ENCODE data around the gene PDE3A. TPM values are rescaled to one million over a fixed set of nuclear protein-coding genes. Genes with fewer than 3 reads are reported as not detected.
"Not testable (repeated sequence)": the region's sequence is repeated elsewhere in the genome, so short reads cannot be mapped to it uniquely, and the experiment has no call there.

PDE3A gene
- total RNA-seq, 2 experiments from 2014 or later: not detected

- Mint-ChIP-seq H3K4me3 (no peak overlapping the region), H3K27ac (no peak overlapping the region), H3K4me1 (no peaks in the 10 kb centered on the region), H3K27me3 (peaks cover 7% of the 10 kb centered on the region), H3K9me3 (ENCODE audit: low read depth) (no peaks in the 10 kb centered on the region), H3K36me3 (ENCODE audit: low read depth) (no peaks in the 10 kb centered on the region)
- POLR2A ChIA-PET: no interaction called here
- CTCF ChIA-PET: interaction anchor here (0.6 kb wide), 1 partner anchor 627 kb away, joined by 3 read pairs; no protein-coding TSS in a partner anchor
- intact Hi-C loops (cut with DNase I, micrococcal nuclease): loop anchor here in 1 of 2 experiments (5.0 kb wide), 1 partner anchor 640 kb away; no protein-coding TSS in a partner anchor
- DNase-seq: no peak
- no peak for ATAC-seq
These were observed 8.6 kb downstream of the PDE3A start for GRCh38 chr12:20376984-20377383.

DNA sequence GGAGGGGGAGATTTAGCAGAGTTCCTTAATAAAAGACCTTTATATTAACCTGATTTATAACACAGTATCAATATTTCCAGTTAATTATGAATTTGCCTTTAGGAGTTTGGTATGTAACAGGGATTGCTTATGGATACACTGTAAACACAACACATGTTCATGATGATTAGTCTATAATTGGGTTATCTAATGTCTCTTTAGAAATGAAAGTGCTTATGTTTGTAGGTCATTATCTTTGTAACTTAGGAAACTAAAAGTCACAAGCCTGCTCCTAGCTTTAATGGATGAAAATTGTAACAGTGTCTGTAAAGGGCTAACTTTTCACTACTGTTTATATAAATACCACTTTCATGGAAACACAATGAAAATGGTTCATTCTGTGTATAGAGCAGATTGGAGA lies 9.4 kb downstream of the PDE3A start:
- POLR2A ChIA-PET: no interaction called here
- DNase-seq: no peak
- H3K4me3 Mint-ChIP-seq: no peak overlapping the region
- no peak overlapping the region for H3K27ac Mint-ChIP-seq
- CTCF ChIA-PET: no interaction called here
- ATAC-seq: no peak
- H3K4me1 Mint-ChIP-seq: no peaks in the 10 kb centered on the region
- H3K36me3 Mint-ChIP-seq (ENCODE audit: low read depth): no peaks in the 10 kb centered on the region
- intact Hi-C loops (cut with DNase I, micrococcal nuclease): loop anchor here in 1 of 2 experiments (5.0 kb wide), 1 partner anchor 640 kb away; no protein-coding TSS in a partner anchor
- H3K9me3 Mint-ChIP-seq (ENCODE audit: low read depth): no peaks in the 10 kb centered on the region
- peaks cover 4% of the 10 kb centered on the region for H3K27me3 Mint-ChIP-seq

- intact Hi-C loops (cut with DNase I, micrococcal nuclease): no loop called here
- CTCF ChIA-PET: no interaction called here
- H3K27ac Mint-ChIP-seq: no peak overlapping the region
These were observed 13.8 kb downstream of the PDE3A start for GRCh38 chr12:20382117-20382516.

GRCh38 chr12:20383612-20384011 lies 15.3 kb downstream of the PDE3A start:
- H3K27ac Mint-ChIP-seq: no peak overlapping the region
- POLR2A ChIA-PET: no interaction called here

More at GRCh38 chr12:20382117-20382516, 13.8 kb downstream of the PDE3A start:
- Mint-ChIP-seq H3K9me3 (ENCODE audit: low read depth) (peaks cover 3% of the 10 kb centered on the region), H3K36me3 (ENCODE audit: low read depth) (no peaks in the 10 kb centered on the region), H3K4me1 (no peaks in the 10 kb centered on the region), H3K27me3 (no peaks in the 10 kb centered on the region), H3K4me3 (no peak overlapping the region)
- DNase-seq: no peak
- POLR2A ChIA-PET: no interaction called here
- ATAC-seq: no peak

GRCh38 chr12:20384836-20385235 lies 16.5 kb downstream of the PDE3A start:
- intact Hi-C loops (cut with DNase I, micrococcal nuclease); DNase-seq; H3K27me3 Mint-ChIP-seq; POLR2A ChIA-PET; H3K36me3 Mint-ChIP-seq (ENCODE audit: low read depth); ATAC-seq; H3K9me3 Mint-ChIP-seq (ENCODE audit: low read depth); CTCF ChIA-PET; H3K4me3 Mint-ChIP-seq; H3K4me1 Mint-ChIP-seq; H3K27ac Mint-ChIP-seq: not testable (repeated sequence)

More at GRCh38 chr12:20383612-20384011, 15.3 kb downstream of the PDE3A start:
- Mint-ChIP-seq H3K27me3 (no peaks in the 10 kb centered on the region), H3K4me1 (no peaks in the 10 kb centered on the region), H3K9me3 (ENCODE audit: low read depth) (peaks cover 3% of the 10 kb centered on the region), H3K36me3 (ENCODE audit: low read depth) (no peaks in the 10 kb centered on the region), H3K4me3 (no peak overlapping the region)
- CTCF ChIA-PET: no interaction called here
- intact Hi-C loops (cut with DNase I, micrococcal nuclease): no loop called here
- no peak for DNase-seq
- no peak for ATAC-seq

- no peak for DNase-seq
- H3K27ac Mint-ChIP-seq: no peak overlapping the region
- no peak overlapping the region for H3K4me3 Mint-ChIP-seq
- intact Hi-C loops (cut with DNase I, micrococcal nuclease): no loop called here
- ChIA-PET POLR2A (no interaction called here), CTCF (no interaction called here)
- no peaks in the 10 kb centered on the region for H3K36me3 Mint-ChIP-seq (ENCODE audit: low read depth)
- no peaks in the 10 kb centered on the region for H3K27me3 Mint-ChIP-seq
- H3K9me3 Mint-ChIP-seq (ENCODE audit: low read depth): no peaks in the 10 kb centered on the region
- ATAC-seq: no peak
- no peaks in the 10 kb centered on the region for H3K4me1 Mint-ChIP-seq
These were observed 22.5 kb downstream of the PDE3A start for GRCh38 chr12:20390846-20391245.

DNA sequence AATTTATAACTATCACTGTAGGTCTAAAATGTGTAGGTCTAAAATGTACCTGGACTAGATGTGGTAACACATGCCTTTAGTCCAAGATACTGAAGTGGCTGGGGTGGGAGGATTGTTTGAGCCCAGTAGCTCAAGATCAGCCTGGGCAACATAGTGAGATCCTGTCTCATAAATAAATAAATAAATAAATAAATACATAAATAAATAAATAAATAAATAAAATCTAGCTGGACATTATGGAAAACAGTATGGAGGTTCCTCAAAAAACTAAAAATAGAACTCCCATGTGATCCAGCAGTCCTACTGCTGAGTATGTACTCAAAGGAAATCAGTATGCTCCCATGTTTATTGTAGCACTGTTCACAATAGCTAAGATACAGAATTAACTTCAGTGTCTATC lies 24.0 kb downstream of the PDE3A start:
- no peaks in the 10 kb centered on the region for H3K27me3 Mint-ChIP-seq
- CTCF ChIA-PET: no interaction called here
- H3K4me3 Mint-ChIP-seq: no peak overlapping the region
- DNase-seq: no peak
- no peaks in the 10 kb centered on the region for H3K9me3 Mint-ChIP-seq (ENCODE audit: low read depth)
- no peak overlapping the region for H3K27ac Mint-ChIP-seq
- POLR2A ChIA-PET: no interaction called here
- H3K36me3 Mint-ChIP-seq (ENCODE audit: low read depth): no peaks in the 10 kb centered on the region
- no peaks in the 10 kb centered on the region for H3K4me1 Mint-ChIP-seq
- intact Hi-C loops (cut with DNase I, micrococcal nuclease): no loop called here
- ATAC-seq: no peak

GRCh38 chr12:20393707-20394106 lies 25.4 kb downstream of the PDE3A start:
- ChIA-PET POLR2A (no interaction called here), CTCF (no interaction called here)
- no peaks in the 10 kb centered on the region for H3K4me1 Mint-ChIP-seq

DNA sequence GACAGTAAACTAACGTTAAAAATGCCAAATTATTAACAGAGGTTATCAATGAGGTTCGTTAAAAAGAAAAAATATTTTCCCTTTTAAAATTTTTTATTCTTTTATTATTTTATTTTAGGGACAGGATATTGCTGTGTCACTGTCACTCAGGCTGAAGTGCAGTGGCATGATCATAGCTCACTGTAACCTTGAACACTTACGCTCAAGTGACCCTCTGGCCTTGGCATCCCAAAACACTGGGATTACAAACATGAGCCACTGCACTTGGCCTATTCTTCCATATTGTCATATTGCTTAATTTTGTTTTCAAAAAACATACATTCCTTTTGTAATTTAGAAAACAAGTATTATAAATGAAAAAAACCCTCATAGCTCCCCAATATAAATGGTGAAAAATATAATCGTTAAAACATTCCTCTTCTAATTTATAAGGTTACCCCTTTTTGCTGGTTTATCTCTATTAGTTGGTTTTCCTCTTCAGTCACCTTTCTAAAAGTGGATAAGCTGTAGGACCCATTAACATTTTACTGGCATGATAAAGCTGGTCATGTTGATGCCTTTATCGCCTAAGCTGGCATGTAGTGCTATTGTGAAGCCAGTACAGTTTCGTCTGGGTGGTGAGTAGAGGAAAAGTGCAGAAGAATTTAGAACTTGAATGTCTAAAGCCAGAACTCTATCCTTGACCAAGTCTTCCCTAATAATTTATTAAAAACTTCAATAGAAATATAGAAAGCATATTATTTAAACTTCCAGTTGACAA lies 27.6 kb downstream of the PDE3A start:
- intact Hi-C loops (cut with DNase I, micrococcal nuclease): no loop called here
- DNase-seq (no peak), ATAC-seq (no peak)
- Mint-ChIP-seq H3K27ac (no peak overlapping the region), H3K4me3 (no peak overlapping the region), H3K9me3 (ENCODE audit: low read depth) (no peaks in the 10 kb centered on the region), H3K36me3 (ENCODE audit: low read depth) (no peaks in the 10 kb centered on the region), H3K27me3 (no peaks in the 10 kb centered on the region), H3K4me1 (no peaks in the 10 kb centered on the region)
- CTCF ChIA-PET: no interaction called here
- POLR2A ChIA-PET: no interaction called here

More at GRCh38 chr12:20393707-20394106, 25.4 kb downstream of the PDE3A start:
- Mint-ChIP-seq H3K36me3 (ENCODE audit: low read depth) (no peaks in the 10 kb centered on the region), H3K9me3 (ENCODE audit: low read depth) (no peaks in the 10 kb centered on the region), H3K27ac (no peak overlapping the region), H3K4me3 (no peak overlapping the region), H3K27me3 (no peaks in the 10 kb centered on the region)
- no peak for ATAC-seq
- DNase-seq: no peak
- intact Hi-C loops (cut with DNase I, micrococcal nuclease): no loop called here

DNA sequence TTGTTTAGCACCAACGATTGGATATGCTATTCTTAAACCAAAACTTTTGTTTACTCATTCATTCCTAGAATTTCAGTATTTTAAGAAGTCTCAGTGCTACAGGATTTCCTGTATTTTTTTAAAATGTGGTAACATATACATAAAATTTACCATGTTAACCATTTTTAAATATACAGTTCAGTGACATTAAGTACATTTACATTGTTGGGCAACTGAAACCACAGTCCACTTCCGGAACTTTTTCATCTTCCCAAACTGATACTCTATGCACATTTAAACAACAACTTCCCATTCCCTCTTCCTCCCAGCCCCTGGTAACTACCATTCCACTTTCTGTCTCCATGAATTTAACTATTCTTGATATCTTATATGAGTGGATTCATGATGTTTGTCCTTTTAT lies 30.3 kb downstream of the PDE3A start:
- no peak overlapping the region for H3K4me3 Mint-ChIP-seq
- CTCF ChIA-PET: no interaction called here
- POLR2A ChIA-PET: no interaction called here
- no peaks in the 10 kb centered on the region for H3K4me1 Mint-ChIP-seq
- no peak for DNase-seq
- no peak for ATAC-seq
- no peaks in the 10 kb centered on the region for H3K36me3 Mint-ChIP-seq (ENCODE audit: low read depth)
- intact Hi-C loops (cut with DNase I, micrococcal nuclease): no loop called here
- no peaks in the 10 kb centered on the region for H3K27me3 Mint-ChIP-seq
- no peak overlapping the region for H3K27ac Mint-ChIP-seq
- H3K9me3 Mint-ChIP-seq (ENCODE audit: low read depth): no peaks in the 10 kb centered on the region

DNA sequence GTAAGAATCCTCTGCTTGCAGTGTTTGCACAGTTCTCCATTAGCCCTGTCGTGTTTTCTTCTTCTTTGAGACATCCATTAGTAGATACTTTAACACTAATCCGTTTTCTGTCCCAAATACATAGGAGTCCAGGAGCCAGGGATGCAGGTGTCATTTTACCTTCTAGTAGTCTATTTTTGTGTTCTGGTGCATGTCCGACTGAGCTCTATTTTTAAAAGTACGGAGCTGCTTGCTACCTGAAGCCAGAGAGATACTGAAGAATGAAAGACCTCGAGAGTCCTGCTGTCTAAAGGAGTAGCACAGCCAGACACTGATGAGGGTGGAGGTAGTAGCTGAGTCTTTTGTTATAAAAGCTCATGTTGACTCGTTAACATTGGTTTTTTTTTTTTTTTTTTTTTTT lies 31.7 kb downstream of the PDE3A start:
- Mint-ChIP-seq H3K4me1 (no peaks in the 10 kb centered on the region), H3K4me3 (no peak overlapping the region), H3K27ac (no peak overlapping the region), H3K36me3 (ENCODE audit: low read depth) (no peaks in the 10 kb centered on the region), H3K9me3 (ENCODE audit: low read depth) (no peaks in the 10 kb centered on the region), H3K27me3 (no peaks in the 10 kb centered on the region)
- POLR2A ChIA-PET: no interaction called here
- ATAC-seq: no peak
- intact Hi-C loops (cut with DNase I, micrococcal nuclease): no loop called here
- CTCF ChIA-PET: no interaction called here
- no peak for DNase-seq

DNA sequence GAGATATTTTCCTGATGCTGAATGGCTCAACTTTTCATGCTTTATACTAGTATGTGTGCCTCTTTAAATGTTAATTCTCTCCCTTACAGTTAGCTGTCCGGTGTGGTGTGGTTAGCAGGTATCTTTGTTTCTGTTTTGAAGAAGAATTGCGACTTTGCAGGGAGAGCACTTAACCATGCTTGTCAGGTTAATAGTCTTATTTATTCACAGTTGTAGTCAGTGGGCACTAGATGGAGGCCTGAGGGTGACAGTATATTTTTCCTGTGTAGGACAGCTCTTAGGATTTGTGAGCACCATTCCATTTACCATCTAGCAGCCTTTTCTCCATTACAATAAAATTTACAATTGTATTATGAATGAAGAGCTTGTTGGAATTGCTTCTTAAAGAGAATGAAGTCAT lies 34.9 kb downstream of the PDE3A start:
- Mint-ChIP-seq H3K36me3 (ENCODE audit: low read depth) (no peaks in the 10 kb centered on the region), H3K27ac (no peak overlapping the region), H3K9me3 (ENCODE audit: low read depth) (no peaks in the 10 kb centered on the region), H3K27me3 (no peaks in the 10 kb centered on the region), H3K4me1 (no peaks in the 10 kb centered on the region), H3K4me3 (no peak overlapping the region)
- ChIA-PET POLR2A (no interaction called here), CTCF (no interaction called here)
- DNase-seq: no peak
- intact Hi-C loops (cut with DNase I, micrococcal nuclease): no loop called here
- no peak for ATAC-seq

Measured in activated CD4-positive, alpha-beta T cell treated with anti-CD3 and anti-CD28 coated beads for 36 hours (primary cell).